HG03045 (cell line): ENCODE measurements around the gene VTN.

ENCODE experiments used
- ATAC-seq: cut with Tn5 transposase; IDR thresholded peaks from one replicate; pipeline ENCODE4 v1.9.1; 2021; ENCODE audit warnings: mild to moderate bottlenecking, moderate library complexity; ENCODE audit not compliant: unreplicated experiment

The VTN gene, protein sequence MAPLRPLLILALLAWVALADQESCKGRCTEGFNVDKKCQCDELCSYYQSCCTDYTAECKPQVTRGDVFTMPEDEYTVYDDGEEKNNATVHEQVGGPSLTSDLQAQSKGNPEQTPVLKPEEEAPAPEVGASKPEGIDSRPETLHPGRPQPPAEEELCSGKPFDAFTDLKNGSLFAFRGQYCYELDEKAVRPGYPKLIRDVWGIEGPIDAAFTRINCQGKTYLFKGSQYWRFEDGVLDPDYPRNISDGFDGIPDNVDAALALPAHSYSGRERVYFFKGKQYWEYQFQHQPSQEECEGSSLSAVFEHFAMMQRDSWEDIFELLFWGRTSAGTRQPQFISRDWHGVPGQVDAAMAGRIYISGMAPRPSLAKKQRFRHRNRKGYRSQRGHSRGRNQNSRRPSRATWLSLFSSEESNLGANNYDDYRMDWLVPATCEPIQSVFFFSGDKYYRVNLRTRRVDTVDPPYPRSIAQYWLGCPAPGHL

DNA sequence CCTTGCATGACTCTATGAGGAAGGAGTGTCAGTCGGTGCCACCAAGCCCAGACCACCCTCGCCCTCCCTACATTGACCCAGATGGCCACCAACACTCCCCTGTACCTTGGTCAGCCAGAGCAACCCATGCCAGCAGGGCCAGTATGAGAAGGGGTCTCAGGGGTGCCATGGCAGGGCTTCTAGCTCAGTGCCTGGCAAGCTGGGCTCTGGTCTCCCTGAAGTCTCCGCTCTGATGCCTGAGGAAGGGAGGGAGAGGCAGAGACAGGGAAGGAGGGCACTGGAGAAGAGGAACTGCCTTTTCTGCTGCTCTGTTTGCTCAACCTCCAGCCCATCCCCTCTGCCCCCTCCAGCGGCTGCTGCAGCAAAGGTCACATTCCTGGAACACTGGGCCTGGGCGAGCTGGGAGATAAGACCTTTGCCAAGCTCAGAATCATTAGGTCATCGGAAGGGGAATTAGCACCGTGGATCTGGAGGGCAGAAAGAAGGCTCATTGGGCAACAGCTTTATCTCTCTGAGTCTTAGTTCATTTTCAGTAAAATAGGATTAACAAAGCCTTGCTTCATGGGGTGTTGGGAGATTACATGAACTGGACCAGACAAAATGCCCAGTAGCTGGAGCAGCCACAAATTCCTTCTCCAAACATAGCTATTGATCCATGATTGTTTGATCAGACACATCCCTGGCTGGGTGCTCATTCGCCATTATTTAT lies at the start of gene VTN:
VTN (minus strand) TSS at position 273 of the 709 bp plus-strand sequence; CDS start at position 169, 104 bp downstream.
- no peak for ATAC-seq

DNA sequence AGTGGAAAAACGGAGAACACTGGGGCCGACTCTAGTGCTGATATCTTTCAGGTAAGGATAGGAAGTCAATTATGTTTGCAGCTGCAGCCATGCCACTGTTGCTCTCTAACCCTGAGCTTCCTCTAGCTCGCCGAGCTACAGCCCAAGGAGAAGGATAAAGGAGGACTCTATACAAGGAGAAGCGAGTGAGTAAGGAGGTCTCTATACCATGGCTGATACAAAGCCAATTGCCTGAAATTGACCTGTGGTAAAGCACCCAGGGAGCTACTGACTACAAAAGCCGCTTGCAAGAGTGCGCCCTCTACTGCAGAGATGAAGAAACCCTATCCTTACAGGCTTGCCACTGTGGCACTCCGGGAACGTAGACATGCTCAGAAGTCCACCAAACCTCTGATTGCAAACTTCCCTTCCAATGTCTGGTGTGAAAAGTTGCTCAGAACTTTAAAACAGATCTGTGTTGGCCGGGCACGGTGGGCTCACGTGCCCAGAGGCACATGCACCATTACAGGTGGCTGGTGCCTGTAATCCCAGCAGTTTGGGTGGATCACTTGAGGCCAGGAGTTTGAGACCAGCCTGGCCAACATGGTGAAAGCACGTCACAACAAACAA lies 46.7 kb upstream of the VTN start:
- no peak for ATAC-seq

DNA sequence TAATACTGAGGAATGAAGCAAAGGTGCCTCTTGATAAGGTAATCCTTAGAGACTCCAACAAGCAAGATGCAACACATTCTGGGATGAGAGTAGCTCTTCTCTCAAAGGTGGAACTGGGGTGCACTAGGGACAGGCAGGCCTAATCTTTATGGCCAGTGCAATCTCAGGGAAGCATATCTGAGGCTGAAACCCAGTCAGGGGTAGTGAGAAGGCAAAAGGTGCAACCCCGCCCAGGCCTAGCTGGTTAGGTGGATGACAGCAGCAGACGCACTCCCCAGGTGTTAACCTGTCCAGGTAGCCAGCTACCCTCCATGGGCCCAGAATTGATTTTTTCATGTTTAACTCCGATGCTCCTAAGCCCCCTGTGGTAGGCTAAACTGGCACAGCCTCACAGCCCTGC lies 45.8 kb upstream of the VTN start:
- no peak for ATAC-seq

DNA sequence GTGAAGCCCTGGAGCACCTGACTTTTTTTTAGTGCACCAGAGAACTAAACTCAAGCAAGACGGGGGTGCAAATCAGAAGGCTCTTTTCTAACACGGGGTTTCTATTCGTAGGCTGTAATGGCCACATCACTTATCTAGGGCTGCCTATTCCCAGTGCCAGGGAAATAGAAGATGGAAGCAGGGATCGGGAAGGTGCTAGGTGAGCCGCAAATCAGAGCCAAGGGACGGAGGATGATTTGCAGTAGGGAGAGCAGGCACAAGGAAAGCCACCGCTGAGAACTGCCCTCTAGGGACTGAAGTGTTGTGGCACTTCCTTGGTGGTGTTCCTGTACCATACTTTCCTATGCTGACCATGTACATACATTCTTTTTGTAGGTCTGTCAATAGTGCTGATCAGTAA lies 43.7 kb upstream of the VTN start:
- ATAC-seq = no peak

DNA sequence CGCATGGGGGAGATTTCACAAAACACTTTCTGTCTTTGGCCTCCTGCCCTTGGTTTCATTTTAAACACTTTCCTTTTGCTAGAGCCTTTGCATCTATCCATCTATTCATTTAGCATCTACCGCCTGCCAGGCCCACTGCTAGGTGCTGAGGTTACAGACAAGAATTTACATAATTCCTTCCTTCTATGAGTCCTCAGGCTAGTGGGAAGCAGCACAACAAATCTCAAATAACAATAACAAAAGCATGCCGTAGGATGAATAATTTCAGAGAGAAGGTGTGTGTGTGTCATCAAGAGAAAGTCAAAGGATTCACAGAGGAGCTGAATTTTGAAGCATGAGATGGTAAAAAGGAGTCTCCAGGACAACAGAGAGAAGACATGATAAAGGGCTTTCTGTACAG lies 42.0 kb upstream of the VTN start:
- ATAC-seq = no peak

DNA sequence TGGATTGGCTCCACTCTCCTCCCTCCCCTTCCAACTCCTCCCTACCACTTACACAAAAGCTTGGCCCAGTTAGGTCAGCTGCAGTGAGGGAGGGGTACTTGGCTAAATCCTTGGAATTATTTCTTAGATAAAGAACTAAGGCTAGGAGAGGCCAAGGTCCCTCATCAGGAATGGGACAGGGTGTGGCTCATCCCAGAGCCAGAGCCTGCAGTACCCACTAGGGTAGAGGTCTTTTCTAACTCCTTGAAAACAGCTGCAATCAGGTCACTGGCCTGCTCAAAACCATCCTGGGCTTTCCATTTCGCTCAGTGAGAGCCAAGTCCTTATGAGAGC lies 37.8 kb upstream of the VTN start:
- ATAC-seq = no peak

DNA sequence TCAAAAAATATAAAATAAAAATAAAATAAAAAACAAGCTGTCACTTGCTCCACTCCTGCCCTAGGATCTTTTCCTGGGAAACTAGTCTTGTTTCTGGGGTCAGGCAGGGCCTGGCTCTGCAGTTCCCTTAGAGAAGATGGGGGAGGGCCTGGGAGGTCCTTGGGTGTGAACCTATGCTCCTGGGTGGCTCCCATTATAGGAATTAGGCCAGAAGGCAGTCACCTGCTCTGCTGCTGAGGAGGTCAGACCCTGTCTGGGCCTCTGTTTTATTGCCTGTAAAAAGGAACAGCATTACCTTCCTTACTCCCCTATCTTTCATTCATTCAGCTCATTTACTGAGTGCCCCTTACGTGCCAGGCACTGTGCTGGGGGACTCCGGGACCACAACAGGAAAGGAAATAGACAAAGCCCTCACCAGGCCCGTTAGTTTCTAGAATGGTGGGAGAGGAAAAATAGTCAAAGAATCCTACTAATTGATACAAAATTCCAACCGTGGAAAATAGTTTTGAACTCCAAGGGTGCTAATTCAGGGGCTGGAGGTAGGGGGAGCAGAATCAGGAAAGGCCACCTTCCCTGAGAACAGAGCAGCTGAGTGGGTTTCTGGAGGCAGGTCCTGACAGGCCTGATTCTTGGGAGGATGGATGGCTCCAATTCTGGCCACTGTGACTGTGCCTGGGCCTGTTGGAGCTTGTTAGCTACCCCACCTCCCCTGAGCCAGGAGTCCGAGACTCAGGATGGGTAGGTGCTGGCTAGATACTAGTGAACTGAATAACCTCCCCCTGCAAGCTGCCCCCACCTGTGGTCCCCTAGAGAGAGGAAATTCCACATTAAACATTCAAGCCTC lies 37.2 kb upstream of the VTN start:
- no peak for ATAC-seq

DNA sequence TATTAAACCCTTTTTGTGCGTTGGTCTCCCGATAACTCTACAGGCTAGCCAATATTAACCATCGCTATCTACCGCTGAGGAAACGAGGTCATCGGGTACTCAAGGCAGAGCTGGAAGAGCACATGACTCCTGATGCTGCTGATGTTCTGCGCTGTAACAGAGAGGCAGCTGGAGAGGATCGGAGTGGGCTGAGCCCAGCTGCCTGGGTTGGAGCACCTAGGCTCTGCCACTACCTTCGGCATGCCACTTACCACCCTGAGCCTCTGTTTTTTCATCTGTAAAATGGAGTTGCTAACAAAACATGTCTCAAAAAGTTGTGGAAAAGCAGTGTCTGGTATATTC lies 36.3 kb upstream of the VTN start:
- ATAC-seq = no peak

DNA sequence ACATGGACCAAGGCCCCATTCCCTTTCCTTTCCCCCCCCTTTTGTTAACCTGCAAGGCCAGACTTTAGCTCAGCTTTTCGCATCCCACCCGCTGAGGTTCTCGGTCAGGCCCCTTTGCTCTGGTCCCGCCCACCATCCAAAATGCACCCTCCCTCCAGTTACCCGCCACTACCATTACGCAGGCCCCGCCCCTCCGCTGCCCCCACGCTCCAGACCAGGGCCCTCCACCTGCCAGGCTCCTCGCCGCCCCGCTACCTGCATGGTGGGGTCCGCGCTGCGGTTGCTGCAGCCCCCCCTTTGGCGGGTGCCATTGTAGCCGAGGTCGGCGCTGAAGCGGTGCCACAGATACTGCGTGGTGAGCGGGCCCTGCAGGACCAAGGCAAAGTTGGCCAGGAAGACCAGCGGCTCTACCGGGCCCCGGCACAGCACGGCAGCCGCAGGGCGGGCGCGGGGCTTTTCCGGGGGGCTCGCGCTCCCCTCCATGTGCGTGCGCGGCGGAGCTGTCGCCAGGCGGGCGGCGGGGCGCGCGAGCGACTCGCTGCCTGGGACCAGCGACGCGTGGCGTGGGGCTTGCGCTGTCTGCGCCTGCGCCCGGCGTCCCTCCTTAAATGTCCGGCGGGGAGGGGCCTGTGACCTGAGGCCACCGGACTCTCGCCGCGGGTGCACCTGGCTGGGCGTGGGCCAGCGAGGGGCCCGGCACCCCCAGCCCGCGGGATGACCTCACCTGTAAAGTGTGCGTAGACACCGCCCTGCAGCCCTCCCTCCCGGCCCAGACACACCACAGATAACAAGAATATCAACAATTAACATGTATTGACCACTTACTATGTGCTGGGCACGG lies 35.7 kb upstream of the VTN start, which contains the start of gene SLC46A1:
SLC46A1 (minus strand) TSS at position 581 of the 841 bp plus-strand sequence; CDS start at position 483, 98 bp downstream.
- peak; percentile 65 for ATAC-seq

DNA sequence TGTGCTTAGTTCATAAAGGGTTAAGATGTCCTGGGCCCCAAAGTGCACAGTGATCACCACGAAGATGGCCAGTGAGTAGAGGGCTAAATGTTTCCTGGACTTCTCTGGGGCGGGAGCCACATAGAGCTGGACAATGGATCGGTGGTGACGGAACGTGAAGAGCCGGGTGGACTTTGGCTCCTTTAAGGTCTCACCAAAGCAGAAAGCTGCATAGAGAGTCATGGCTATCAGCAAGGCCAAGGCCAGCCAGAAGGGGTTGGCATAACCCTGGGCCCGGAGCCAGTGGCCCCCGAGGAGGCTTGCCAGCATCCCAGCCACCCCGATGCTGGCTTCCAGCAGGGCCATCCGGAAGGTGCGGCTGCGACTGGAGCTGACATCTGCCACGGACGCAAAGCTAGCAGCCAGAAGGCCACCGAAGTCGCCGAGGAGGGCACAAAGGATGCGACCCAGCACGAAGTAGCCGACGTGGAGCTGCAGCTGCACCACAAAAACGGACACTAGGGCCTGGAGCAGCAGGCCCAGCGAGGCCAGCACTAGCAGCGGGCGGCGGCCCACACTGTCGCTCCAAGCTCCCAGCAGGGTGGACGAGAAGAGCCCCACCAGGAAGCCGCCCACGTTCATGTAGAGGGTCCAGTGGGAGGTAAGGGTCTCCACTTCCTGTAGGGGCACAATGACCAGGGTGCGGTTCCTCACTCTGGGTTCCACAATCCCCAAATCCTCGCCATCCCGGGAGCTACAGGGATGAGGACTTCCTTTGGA lies 34.9 kb upstream of the VTN start:
- no peak for ATAC-seq

DNA sequence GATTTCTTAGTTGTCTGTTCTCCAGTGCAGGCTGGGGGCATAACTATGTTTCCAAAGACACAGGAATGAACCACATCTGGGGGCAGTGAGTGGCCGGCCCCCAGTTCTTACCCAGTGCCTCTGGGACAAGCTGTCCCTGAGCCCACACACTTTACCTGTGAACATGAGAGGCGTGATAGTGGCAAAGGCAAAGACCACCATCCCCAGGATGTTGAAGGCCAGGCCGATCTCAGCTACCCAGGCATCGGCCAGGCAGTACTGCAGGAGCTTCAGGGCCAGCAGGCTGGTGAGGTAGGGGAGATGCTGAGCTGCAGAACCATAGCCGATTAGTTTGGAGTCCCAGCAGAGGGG lies 34.3 kb upstream of the VTN start:
- ATAC-seq = no peak

DNA sequence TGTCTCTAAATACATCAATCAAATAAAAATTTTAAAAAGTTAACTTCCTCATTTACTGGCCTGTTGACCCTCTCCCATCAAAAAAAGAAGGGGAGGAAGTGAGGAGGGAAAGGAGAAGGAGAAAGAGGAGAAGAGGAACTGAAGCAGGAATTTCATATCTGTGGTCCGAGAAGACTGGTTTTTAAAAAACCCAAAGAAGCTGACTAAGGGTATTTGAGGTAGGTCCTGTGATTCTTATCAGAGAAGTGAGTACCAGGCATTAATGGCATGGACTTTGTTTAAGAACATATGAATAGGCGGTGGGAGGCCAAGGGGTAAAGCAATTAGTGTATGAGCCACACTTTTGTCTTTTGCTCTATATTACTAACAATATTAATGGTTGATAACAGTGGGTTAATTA lies 33.9 kb upstream of the VTN start:
- ATAC-seq = no peak

DNA sequence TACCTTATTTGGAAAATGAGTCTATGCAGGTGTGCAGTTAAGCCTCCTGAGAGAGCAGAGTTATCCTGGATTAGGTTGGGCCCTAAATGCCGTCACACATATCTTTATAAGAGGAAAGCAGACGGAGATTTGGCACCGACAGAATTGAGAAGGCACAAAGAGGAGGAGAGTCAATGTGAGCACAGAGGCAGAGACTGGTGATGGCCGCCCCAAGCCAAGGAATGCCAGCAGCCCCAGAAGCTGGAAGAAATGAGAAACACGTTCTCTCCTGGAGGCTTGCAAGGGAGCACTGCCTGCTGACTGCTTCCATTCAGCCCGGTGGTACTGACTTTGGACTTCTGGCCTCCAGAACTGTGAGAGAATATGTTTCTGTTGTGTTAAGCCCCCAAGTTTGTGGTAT lies 32.7 kb upstream of the VTN start:
- no peak for ATAC-seq

DNA sequence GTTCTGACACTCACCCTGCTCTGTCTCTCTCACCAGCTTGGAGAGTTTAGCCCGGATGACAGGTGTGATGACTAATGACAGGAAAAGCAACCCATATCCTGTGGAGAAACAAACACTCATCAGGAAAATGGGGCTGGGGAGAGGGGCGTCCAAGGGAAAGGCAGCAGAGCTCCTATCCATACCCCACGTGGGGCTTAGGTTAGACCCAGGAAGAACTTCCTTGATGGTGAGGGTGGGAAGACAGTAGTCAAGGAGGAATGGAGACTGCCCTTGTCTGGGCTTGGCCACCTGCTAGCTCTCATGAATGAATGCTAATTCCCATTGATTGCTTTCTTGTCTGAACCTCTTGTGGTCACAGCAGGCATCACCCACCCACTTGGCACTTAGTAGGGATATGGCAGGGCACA lies 32.1 kb upstream of the VTN start:
- no peak for ATAC-seq

DNA sequence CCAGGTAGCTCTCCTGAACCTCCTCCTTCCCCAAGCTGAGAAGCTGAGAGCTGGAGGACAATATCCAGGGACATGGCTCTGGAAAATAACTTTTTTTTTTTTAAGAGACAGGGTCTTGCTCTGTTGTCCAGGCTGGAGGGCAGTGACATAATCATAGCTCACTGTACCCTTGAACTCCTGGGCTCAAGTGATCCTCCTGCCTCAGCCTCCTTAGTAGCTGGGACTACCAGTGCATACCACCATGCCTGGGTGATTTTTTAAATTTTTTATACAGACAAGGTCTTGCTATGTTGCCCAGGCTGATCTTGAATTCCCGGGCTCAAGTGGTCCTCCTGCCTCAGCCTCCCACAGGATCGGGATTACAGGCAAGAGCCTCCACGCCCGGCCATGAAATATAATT lies 29.7 kb upstream of the VTN start:
- no peak for ATAC-seq

DNA sequence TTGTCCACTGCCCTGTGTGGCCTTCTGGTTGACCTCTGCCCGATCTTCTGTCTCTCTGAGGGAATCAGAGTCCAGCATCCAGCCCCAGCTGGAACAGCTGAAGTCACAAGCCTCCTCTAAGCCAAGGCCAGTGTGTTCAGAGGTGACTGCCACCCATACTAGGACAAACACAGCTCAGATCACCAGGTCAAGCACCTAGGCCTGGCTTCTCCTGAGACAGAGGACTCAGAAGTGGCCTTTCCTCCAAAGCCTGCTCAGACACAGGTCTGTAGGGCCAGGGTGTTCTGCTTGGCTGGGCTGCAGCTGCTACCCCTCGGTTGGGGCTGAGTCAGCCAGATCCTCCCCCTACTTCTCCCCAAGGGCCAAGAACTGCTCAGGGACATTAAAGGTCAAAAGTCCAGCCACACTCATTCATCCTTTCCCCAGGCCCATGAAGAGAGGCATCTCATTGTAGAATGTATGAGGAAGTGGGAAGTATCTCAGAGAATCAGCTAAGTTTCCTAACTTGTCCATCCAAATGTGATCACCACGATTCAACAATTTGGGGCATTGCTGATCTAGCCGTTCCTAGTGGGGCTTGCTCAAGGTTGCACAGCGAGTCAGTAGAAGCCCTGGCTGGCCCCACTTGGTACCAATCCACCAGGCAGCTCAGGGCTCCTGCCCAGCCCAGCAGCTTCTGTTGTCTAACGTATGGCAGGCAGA lies 28.3 kb upstream of the VTN start:
- ATAC-seq = no peak

DNA sequence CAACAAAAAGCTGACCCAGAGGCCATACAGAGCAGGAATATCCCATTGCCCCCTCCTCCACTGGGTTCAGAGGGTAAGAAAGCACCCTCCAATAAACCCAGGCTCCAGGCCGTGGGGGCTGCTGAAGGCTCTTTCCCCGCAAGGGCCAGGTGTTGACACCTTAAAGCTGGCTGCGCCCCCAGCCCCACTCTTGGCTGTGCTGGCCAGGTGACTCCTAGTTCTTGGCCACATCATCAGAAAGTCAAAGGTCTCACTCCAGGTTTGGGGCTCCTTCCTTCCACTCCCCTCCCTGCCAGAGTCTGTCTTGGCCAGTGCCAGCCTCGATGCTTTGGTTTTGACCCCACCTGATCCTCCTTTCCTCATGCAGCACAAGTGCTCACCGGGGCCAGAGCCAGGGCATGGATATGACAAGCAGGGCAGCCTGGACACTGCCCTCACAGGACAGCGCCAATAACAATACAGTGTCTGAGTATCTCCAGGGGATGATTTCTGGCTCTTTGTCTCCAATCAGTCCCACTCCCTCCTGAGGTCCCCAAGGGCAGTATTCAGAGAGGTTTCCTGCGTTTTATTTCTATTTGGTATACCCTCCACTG lies 27.7 kb upstream of the VTN start:
- no peak for ATAC-seq

DNA sequence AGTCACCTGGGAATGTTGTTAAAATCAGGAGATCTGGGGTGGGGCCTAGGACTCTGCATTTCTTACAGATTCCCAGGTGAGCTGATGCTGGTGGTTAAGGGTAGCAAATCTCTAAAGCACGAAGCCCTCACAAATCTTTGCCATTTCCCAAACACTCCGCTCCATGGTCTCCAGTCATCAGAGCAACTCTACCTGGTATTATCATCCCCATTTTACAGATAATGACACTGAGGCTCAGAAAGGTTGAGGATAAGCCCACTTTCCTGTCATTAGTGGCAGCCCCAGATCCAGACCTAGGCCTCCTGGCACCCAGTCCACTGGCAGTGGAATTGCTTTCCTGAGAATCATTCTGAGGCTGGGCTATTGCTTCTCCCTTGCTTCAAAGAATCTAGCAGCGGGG lies 27.2 kb upstream of the VTN start:
- no peak for ATAC-seq
